ENCODE results near the gene CACNB4. TPM values are rescaled to one million over a fixed set of nuclear protein-coding genes. Genes with fewer than 3 reads are reported as not detected.

CACNB4 gene
- total and polyA plus RNA-seq, 9 of the 15 experiments (the other 6 are each of a cell fraction or from before 2014, with no cell fraction given) = 0.01 to 0.20 (median 0.04) TPM; not detected in 1

- Histone ChIP-seq H3K4me2 (ENCODE audit: insufficient read depth, low read length) (no peak overlapping the region), H3K36me3 (ENCODE audit: control insufficient read depth, insufficient read depth, low read length) (no peaks in the 10 kb centered on the region), H4K20me1 (replicated peaks; ENCODE audit: control insufficient read depth, insufficient read depth, low read length) (no peaks in the 10 kb centered on the region), H3K4me1 (replicated peaks in 1 of 2; ENCODE audit: control insufficient read depth in 2 of 2, insufficient read depth in 2 of 2, low read length in 2 of 2) (peaks cover 0 to 8% of the 10 kb centered on the region in 2 experiments; a peak in 2 of 5 replicates), H3K4me3 (no peak overlapping the region), H3K79me2 (ENCODE audit: control insufficient read depth, insufficient read depth, low read length) (no peaks in the 10 kb centered on the region), H3K27ac (ENCODE audit: extremely low read depth, low read depth, low read length) (no peak overlapping the region), H2AFZ (ENCODE audit: low read depth, low read length) (no peak overlapping the region), H3K9me3 (replicated peaks; ENCODE audit: control insufficient read depth, insufficient read depth, low read depth, low read length) (no peaks in the 10 kb centered on the region), H3K9me1 (ENCODE audit: control insufficient read depth, insufficient read depth, low read length) (no peaks in the 10 kb centered on the region), H3K9ac (ENCODE audit: insufficient read depth in 1 of 2, low read depth in 2 of 2, low read length in 2 of 2) (no peak overlapping the region), H3K27me3 (ENCODE audit: control insufficient read depth in 2 of 2, insufficient read depth in 2 of 2, low read length in 2 of 2) (no peaks in the 10 kb centered on the region)
- intact Hi-C loops (cut with micrococcal nuclease) (no loop called here), in situ Hi-C loops (cut with MboI) (no loop called here)
- DNase-seq (ENCODE audit: extremely low read depth in 1 of 4, low spot score in 3 of 4) (no peak), ATAC-seq (no peak), FAIRE-seq (no peak)
- CTCF ChIA-PET (ENCODE audit: low intra/inter-chr PET ratio) = no interaction called here
- 14% methylated on average over 2 of the region's 2 CpGs for WGBS (ENCODE audit: insufficient coverage, low coverage, missing lambda C conversion rate)
- POLR2A ChIA-PET = interaction anchor here (0.6 to 0.8 kb wide), 2 partner anchors 9 to 684 kb away, joined by 4 to 5 read pairs; no protein-coding TSS in a partner anchor
- BruUV-seq (replicated peaks) = no TSS peak
- TF ChIP-seq CEBPB (tag; IDR thresholded peaks at IDR 0.05) = peak; percentile 60
- no peak for TF ChIP-seq CBX5 (IDR thresholded peaks at IDR 0.05; ENCODE audit: borderline replicate concordance, low read depth)
These were observed 257.8 kb downstream of the CACNB4 start for GRCh38 chr2:151841047-151841424.

- in situ Hi-C loops (cut with MboI) = no loop called here
- intact Hi-C loops (cut with micrococcal nuclease) = no loop called here
- Histone ChIP-seq H2AFZ (ENCODE audit: low read depth, low read length) (no peak overlapping the region; the same call in 1 of the 2 replicates), H3K9me3 (replicated peaks; ENCODE audit: control insufficient read depth, insufficient read depth, low read depth, low read length) (no peaks in the 10 kb centered on the region), H3K27ac (ENCODE audit: extremely low read depth, low read depth, low read length) (no peak overlapping the region), H4K20me1 (replicated peaks; ENCODE audit: control insufficient read depth, insufficient read depth, low read length) (no peaks in the 10 kb centered on the region), H3K9ac (ENCODE audit: insufficient read depth in 1 of 2, low read depth in 2 of 2, low read length in 2 of 2) (no peak overlapping the region), H3K36me3 (ENCODE audit: control insufficient read depth, insufficient read depth, low read length) (no peaks in the 10 kb centered on the region), H3K27me3 (ENCODE audit: control insufficient read depth in 2 of 2, insufficient read depth in 2 of 2, low read length in 2 of 2) (no peaks in the 10 kb centered on the region), H3K79me2 (ENCODE audit: control insufficient read depth, insufficient read depth, low read length) (no peaks in the 10 kb centered on the region), H3K4me3 (no peak overlapping the region), H3K9me1 (ENCODE audit: control insufficient read depth, insufficient read depth, low read length) (no peaks in the 10 kb centered on the region), H3K4me2 (ENCODE audit: insufficient read depth, low read length) (no peak overlapping the region), H3K4me1 (replicated peaks in 1 of 2; ENCODE audit: control insufficient read depth in 2 of 2, insufficient read depth in 2 of 2, low read length in 2 of 2) (peaks cover 0 to 8% of the 10 kb centered on the region in 2 experiments; a peak in 2 of 5 replicates)
- ChIA-PET POLR2A (interaction anchor here (0.8 kb wide), 1 partner anchor 9 kb away, joined by 5 read pairs; no protein-coding TSS in a partner anchor), CTCF (ENCODE audit: low intra/inter-chr PET ratio) (no interaction called here)
- FAIRE-seq = no peak
- 25% methylated on average over 5 of the region's 5 CpGs for WGBS (ENCODE audit: insufficient coverage, low coverage, missing lambda C conversion rate)
- ATAC-seq = no peak
- DNase-seq (ENCODE audit: extremely low read depth in 1 of 4, low spot score in 3 of 4) = no peak
- no TSS peak for BruUV-seq (replicated peaks)
- TF ChIP-seq HIVEP1 (CRISPR knock-in tag; IDR thresholded peaks at IDR 0.05) (no peak), ZC3H8 (IDR thresholded peaks at IDR 0.05) (no peak), C11orf30 (IDR thresholded peaks at IDR 0.05; ENCODE audit: low read depth) (peak; percentile 61), ZNF253 (CRISPR knock-in tag; conservative IDR thresholded peaks at IDR 0.05) (no peak), NFE2 (IDR thresholded peaks at IDR 0.05; ENCODE audit: low read depth) (no peak), COPS2 (conservative IDR thresholded peaks at IDR 0.05) (no peak), RBBP5 (IDR thresholded peaks at IDR 0.05; ENCODE audit: borderline replicate concordance, insufficient read depth, low read length, poor library complexity, severe bottlenecking) (no peak), ZNF696 (CRISPR knock-in tag; conservative IDR thresholded peaks at IDR 0.05) (no peak), CEBPG (CRISPR knock-in tag; IDR thresholded peaks at IDR 0.05) (no peak), CEBPG (tag; conservative IDR thresholded peaks at IDR 0.05 in 1 of 2, IDR thresholded peaks at IDR 0.05 in 1 of 2) (0 out of 4 replicates have a peak, but pooled peaks of 1 of the 2 experiments have one; percentile 25), ZBTB43 (CRISPR knock-in tag; IDR thresholded peaks at IDR 0.05) (no peak), RNF2 (IDR thresholded peaks at IDR 0.05) (no peak)
These were observed 258.4 kb downstream of the CACNB4 start for GRCh38 chr2:151840216-151841046.

All from K562 (cell line).